ENCODE data around the gene EDA.

GRCh38 chrX:69762340-69762739, 146.4 kb downstream of the EDA start:
- no peak for TF ChIP-seq CTCF (conservative IDR thresholded peaks at IDR 0.05; ENCODE audit: low read length)
- no peak for TF ChIP-seq EZH2phosphoT487 (IDR thresholded peaks at IDR 0.05; ENCODE audit: borderline replicate concordance)

Data from Loucy (cell line).